Prostate gland (tissue), 2 donors: Measurements from ENCODE around the gene ADAMTSL1.

Experiments used
- POLR2A ChIP-seq: fragments of 450-650 bp; IDR thresholded peaks from one replicate; pipeline ENCODE4 v1.6.1; 2016; ENCODE audit warnings: antibody characterized with exemption, mild to moderate bottlenecking
- POLR2AphosphoS5 ChIP-seq: sonication (generic); formaldehyde crosslinking; IDR thresholded peaks from one replicate; pipeline ENCODE4 v1.6.1; 2017; ENCODE audit warnings: antibody characterized with exemption
- TF ChIP-seq, protein P1 (sequence below), 4 experiments: fragments of 200-600 bp in 2 of 4; fragments of 450-650 bp in 2 of 4; sonication (generic) in 2 of 4; IDR thresholded peaks; 1 replicate in 3 of 4; 2 replicates in 1 of 4; pipeline ENCODE4 v1.5.1; 2016 to 2019; ENCODE audit warnings: antibody characterized with exemption in 4 of 4, mild to moderate bottlenecking in 2 of 4, moderate library complexity in 2 of 4

DNA sequence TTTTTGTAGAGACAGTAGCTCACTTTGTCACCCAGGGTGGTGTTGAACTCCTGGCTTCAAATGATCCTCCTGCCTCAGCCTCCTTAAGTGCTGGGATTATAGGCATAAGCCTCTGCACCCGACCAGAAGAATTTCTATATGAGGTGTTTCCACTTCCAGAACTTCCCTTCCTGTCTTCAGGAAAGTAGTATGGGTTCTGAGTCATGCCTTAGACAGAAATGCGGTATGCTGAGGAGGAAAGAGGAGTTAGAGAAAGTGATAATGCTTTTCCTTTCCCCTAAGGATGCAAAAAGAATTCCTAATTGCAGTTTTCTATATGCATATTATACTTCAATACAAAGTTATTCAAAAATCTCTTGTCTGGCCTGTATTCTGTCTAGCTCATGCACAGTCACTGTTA lies 16.4 kb upstream of the ADAMTSL1 start:
- TF ChIP-seq POLR2A (no peak), POLR2AphosphoS5 (no peak)
- TF ChIP-seq, protein P1, sequence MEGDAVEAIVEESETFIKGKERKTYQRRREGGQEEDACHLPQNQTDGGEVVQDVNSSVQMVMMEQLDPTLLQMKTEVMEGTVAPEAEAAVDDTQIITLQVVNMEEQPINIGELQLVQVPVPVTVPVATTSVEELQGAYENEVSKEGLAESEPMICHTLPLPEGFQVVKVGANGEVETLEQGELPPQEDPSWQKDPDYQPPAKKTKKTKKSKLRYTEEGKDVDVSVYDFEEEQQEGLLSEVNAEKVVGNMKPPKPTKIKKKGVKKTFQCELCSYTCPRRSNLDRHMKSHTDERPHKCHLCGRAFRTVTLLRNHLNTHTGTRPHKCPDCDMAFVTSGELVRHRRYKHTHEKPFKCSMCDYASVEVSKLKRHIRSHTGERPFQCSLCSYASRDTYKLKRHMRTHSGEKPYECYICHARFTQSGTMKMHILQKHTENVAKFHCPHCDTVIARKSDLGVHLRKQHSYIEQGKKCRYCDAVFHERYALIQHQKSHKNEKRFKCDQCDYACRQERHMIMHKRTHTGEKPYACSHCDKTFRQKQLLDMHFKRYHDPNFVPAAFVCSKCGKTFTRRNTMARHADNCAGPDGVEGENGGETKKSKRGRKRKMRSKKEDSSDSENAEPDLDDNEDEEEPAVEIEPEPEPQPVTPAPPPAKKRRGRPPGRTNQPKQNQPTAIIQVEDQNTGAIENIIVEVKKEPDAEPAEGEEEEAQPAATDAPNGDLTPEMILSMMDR (IDR thresholded peaks at IDR 0.05), result no peak
